Motor neuron (in vitro differentiated cells): ENCODE data around the gene MAP3K15. TPM values are rescaled to one million over a fixed set of nuclear protein-coding genes. Genes with fewer than 3 reads are reported as not detected.

Source experiments
- ATAC-seq, 8 experiments: fragments of 200-7000 bp; cut with Tn5 transposase; replicated peaks in 6 of 8; 2 replicates each; pipeline ENCODE4 v1.8.0; 2021; ENCODE audit warnings: mild to moderate bottlenecking in 8 of 8, moderate library complexity in 8 of 8
- H3K27ac ChIP-seq, 2 donors: fragments of 250-450 bp; sonication (Bioruptor Pico); 2 replicates each; pipeline ENCODE4 v1.9.0; 2021; ENCODE audit warnings: antibody characterized with exemption in 2 of 2, mild to moderate bottlenecking in 2 of 2, moderate library complexity in 1 of 2
- H3K4me1 ChIP-seq, 2 donors: fragments of 250-450 bp; sonication (Bioruptor Pico); replicated peaks in 1 of 2; 2 replicates each; pipeline ENCODE4 v1.6.1; 2021; ENCODE audit warnings: antibody characterized with exemption in 2 of 2, mild to moderate bottlenecking in 2 of 2, moderate library complexity in 1 of 2
- H3K4me3 ChIP-seq, 5 donors: fragments of 250-450 bp; sonication (Bioruptor Pico); 2 replicates each; pipeline ENCODE4 v1.9.0; 2021; ENCODE audit warnings: antibody characterized with exemption in 5 of 5, mild to moderate bottlenecking in 5 of 5, moderate library complexity in 4 of 5
- WGBS, 10 experiments: fragments of 450-650 bp; shearing (Covaris generic); methylation state at CpG; one replicate each; pipeline ENCODE4 v1.0.0; 2022; 5-methylcytosine and 5-hydroxymethylcytosine counted together
- in situ Hi-C, 9 experiments: fragments of 400-800 bp; cut with MboI; loops; one replicate each; pipeline ENCODE4 v1.15.0; 2021; ENCODE audit warnings: low sequenced_read_pairs in 9 of 9, low pct_unique_long_range_greater_than_20kb in 2 of 9; ENCODE audit not compliant: unreplicated experiment in 9 of 9
- total RNA-seq, 8 experiments: library from RNA; unstranded; fragments of 300-600 nt; gene quantifications; 2 replicates each; pipeline versions ENCODE4 v1.2.3 to v1.2.4, GENCODE V29; 2022

MAP3K15 gene
- total RNA-seq, 8 experiments from 2014 or later = 0.14 to 0.81 (median 0.43) TPM; not detected in 1

DNA sequence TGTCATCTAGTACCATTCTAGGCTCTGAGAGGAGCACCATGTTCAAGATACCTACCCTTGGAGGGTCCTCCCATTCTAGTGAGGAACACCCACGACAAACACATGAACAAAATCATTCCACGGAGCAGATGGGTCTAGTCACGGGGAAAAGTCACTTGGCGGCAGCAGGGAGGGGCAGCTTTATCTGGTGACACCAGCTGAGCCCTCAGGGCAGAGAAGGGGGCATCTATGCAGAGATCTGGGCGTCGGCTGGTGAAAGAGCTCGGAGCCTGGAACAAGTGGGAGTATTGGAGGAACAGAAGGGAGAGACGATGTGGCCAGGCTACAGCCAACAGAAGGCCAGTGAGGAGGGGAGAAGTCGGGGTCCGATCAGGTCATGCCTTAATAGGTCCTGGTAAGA lies 183.5 kb downstream of the MAP3K15 start:
- Histone ChIP-seq H3K27ac (no peak overlapping the region), H3K4me3 (no peak overlapping the region), H3K4me1 (no peaks in the 10 kb centered on the region)
- no peak for ATAC-seq
- WGBS, 10 experiments = 0 to 87% (median 39%) methylated on average over 1 to 3 of the region's 10 CpGs; no CpG with 5 or more reads in 6 of the 10 experiments
- in situ Hi-C loops = loop anchor here in 8 of 9 experiments (10.0 to 25.0 kb wide), 6 partner anchors 295 to 947 kb away; no protein-coding TSS in a partner anchor

GRCh38 chrX:19326567-19326966 lies 188.7 kb downstream of the MAP3K15 start:
- H3K4me1 ChIP-seq = no peaks in the 10 kb centered on the region
- ATAC-seq = no peak
- in situ Hi-C loops = loop anchor here in 7 of 9 experiments (25.0 kb wide), 4 partner anchors 289 to 939 kb away; no protein-coding TSS in a partner anchor
- H3K4me3 ChIP-seq = no peak overlapping the region
- no peak overlapping the region for H3K27ac ChIP-seq
- 13 to 100% (median 79%) methylated on average over 1 to 2 of the region's 2 CpGs; no CpG with 5 or more reads in 6 of the 10 experiments for WGBS, 10 experiments

Other genes starting within 250 kb of the MAP3K15 start
- gene PDHA1, start 171.6 kb downstream of the MAP3K15 start, total RNA-seq = 100 to 1,000 TPM in 4 of 8 experiments, 10 to 100 TPM in 4; 72.2 to 249 (median 95.3) TPM